HepG2 (cell line): ENCODE data around the gene PEAK1.

ENCODE experiments used
- CEBPB ChIP-seq: IDR thresholded peaks from 2 replicates; pipeline ENCODE4 v1.6.1; 2011; ENCODE audit warnings: low read depth, low read length, improper control_type of control experiment, borderline replicate concordance
- EP300 ChIP-seq, 3 experiments: sonication (generic) in 1 of 3; formaldehyde crosslinking in 1 of 3; IDR thresholded peaks; 2 replicates each; pipeline versions ENCODE4 v1.5.1 to v1.6.1; 2011 to 2020; ENCODE audit warnings: low read depth in 2 of 3, low read length in 2 of 3, borderline replicate concordance in 1 of 3, improper control_type of control experiment in 1 of 3, mild to moderate bottlenecking in 1 of 3, missing genetic modification reagents in 1 of 3, moderate library complexity in 1 of 3
- ESRRA ChIP-seq: sonication (generic); formaldehyde crosslinking; IDR thresholded peaks from 2 replicates; pipeline ENCODE4 v1.5.1; 2020; ENCODE audit warnings: mild to moderate bottlenecking, low read depth, missing genetic modification reagents
- IKZF1 ChIP-seq: fragments of 450-650 bp; IDR thresholded peaks from 2 replicates; pipeline ENCODE4 v1.7.1; 2016
- JUNB ChIP-seq: sonication (generic); formaldehyde crosslinking; IDR thresholded peaks from 2 replicates; pipeline ENCODE4 v1.8.0; 2022; ENCODE audit warnings: missing genetic modification reagents, mild to moderate bottlenecking, borderline replicate concordance
- PBX3 ChIP-seq: sonication (generic); formaldehyde crosslinking; IDR thresholded peaks from 2 replicates; pipeline ENCODE4 v1.8.1; 2023; ENCODE audit warnings: missing genetic modification reagents, inconsistent platforms, borderline replicate concordance
- RBFOX2 ChIP-seq: fragments of 200-400 bp; formaldehyde crosslinking; IDR thresholded peaks from 2 replicates; pipeline ENCODE4 v1.6.1; 2017; ENCODE audit warnings: low read depth, mild to moderate bottlenecking, low read length
- SKI ChIP-seq: fragments of 450-650 bp; IDR thresholded peaks from one replicate; pipeline ENCODE4 v1.6.1; 2018; ENCODE audit warnings: mild to moderate bottlenecking; ENCODE audit not compliant: partially characterized antibody
- TP53 ChIP-seq: sonication (generic); formaldehyde crosslinking; conservative IDR thresholded peaks from 2 replicates; pipeline ENCODE4 v1.4.0; 2020; ENCODE audit warnings: missing genetic modification reagents
- TF ChIP-seq, protein P1 (sequence below): sonication (generic); formaldehyde crosslinking; IDR thresholded peaks from 2 replicates; pipeline ENCODE4 v1.4.0; 2020; ENCODE audit warnings: low read depth, mild to moderate bottlenecking, missing genetic modification reagents
- TF ChIP-seq, protein P2 (sequence below): sonication (generic); formaldehyde crosslinking; IDR thresholded peaks from 2 replicates; pipeline ENCODE4 v1.8.0; 2022; ENCODE audit warnings: missing genetic modification reagents, low read depth, mild to moderate bottlenecking, borderline replicate concordance

DNA sequence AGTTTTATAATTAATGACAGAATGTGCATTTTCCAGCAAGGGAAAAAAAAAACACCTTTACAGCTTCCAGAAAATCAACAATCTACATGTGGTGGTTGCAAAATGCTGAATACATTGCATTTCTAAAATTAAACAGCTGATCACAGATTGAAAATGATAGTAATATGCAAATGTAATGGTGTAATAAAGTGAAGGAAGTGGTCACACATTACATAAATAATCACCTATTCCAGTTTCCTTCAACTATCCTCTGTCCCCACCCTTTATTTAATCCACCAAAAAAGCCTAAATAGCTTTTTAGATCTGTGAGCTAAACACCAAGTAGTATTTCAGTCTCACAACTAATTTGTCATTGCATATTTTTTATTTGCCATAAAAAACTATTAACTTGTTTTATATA is 110.5 kb downstream of the PEAK1 start:
- TF ChIP-seq CEBPB (no peak), IKZF1 (no peak), SKI (no peak), RBFOX2 (no peak), PBX3 (CRISPR knock-in tag) (no peak), TP53 (no peak), ESRRA (CRISPR knock-in tag) (no peak), EP300 (IDR thresholded peaks at IDR 0.05; ENCODE audit: low read depth in 2 of 2, low read length in 2 of 2) (no peak), EP300 (CRISPR knock-in tag; IDR thresholded peaks at IDR 0.05; ENCODE audit: borderline replicate concordance) (no peak), JUNB (no peak)
- TF ChIP-seq, protein P1, sequence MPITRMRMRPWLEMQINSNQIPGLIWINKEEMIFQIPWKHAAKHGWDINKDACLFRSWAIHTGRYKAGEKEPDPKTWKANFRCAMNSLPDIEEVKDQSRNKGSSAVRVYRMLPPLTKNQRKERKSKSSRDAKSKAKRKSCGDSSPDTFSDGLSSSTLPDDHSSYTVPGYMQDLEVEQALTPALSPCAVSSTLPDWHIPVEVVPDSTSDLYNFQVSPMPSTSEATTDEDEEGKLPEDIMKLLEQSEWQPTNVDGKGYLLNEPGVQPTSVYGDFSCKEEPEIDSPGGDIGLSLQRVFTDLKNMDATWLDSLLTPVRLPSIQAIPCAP (CRISPR knock-in tag) = no peak
- TF ChIP-seq, protein P2, sequence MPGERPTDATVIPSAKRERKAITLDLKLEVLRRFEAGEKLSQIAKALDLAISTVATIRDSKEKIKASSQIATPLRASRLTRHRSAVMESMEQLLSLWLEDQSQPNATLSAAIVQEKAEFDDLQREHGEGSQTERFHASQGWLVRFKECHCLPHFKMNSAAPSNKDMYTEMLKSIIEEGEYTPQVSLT (CRISPR knock-in tag) = no peak
